ENCODE data around the gene CNTN5.

The CNTN5 gene

GRCh38 chr11:100354736-100355135, 1334.0 kb downstream of the CNTN5 start:
- Histone ChIP-seq H3K27ac (no peak overlapping the region), H3K9ac (ENCODE audit: insufficient read length) (no peak overlapping the region), H3K4me3 (no peak overlapping the region), H3K9me3 (ENCODE audit: low read depth, low read length) (no peaks in the 10 kb centered on the region), H3K36me3 (ENCODE audit: insufficient read depth, low read length) (no peaks in the 10 kb centered on the region)
- TF ChIP-seq POLR2AphosphoS5 (IDR thresholded peaks at IDR 0.05; ENCODE audit: borderline replicate concordance, low read depth, low read length) = no peak
- TF ChIP-seq FOXP2 (optimal IDR thresholded peaks at IDR 0.05; ENCODE audit: control extremely low read depth, extremely low read length, insufficient read depth) = no peak
- TF ChIP-seq EZH2 (IDR thresholded peaks at IDR 0.05) = no peak
- no peak for DNase-seq (ENCODE audit: low read depth, low spot score)

GRCh38 chr11:100356035-100356434, 1335.3 kb downstream of the CNTN5 start:
- no peak for TF ChIP-seq FOXP2 (optimal IDR thresholded peaks at IDR 0.05; ENCODE audit: control extremely low read depth, extremely low read length, insufficient read depth)
- TF ChIP-seq POLR2AphosphoS5 (IDR thresholded peaks at IDR 0.05; ENCODE audit: borderline replicate concordance, low read depth, low read length) = no peak
- TF ChIP-seq EZH2 (IDR thresholded peaks at IDR 0.05) = no peak
- Histone ChIP-seq H3K27ac (no peak overlapping the region), H3K36me3 (ENCODE audit: insufficient read depth, low read length) (no peaks in the 10 kb centered on the region), H3K4me3 (no peak overlapping the region), H3K9ac (ENCODE audit: insufficient read length) (no peak overlapping the region), H3K9me3 (ENCODE audit: low read depth, low read length) (no peaks in the 10 kb centered on the region)
- no peak for DNase-seq (ENCODE audit: low read depth, low spot score)

- no peak overlapping the region for H3K27ac ChIP-seq
- TF ChIP-seq POLR2AphosphoS5 (IDR thresholded peaks at IDR 0.05; ENCODE audit: borderline replicate concordance, low read depth, low read length) = no peak
- no peak for TF ChIP-seq EZH2 (IDR thresholded peaks at IDR 0.05)
- no peak for TF ChIP-seq FOXP2 (optimal IDR thresholded peaks at IDR 0.05; ENCODE audit: control extremely low read depth, extremely low read length, insufficient read depth)
- no peaks in the 10 kb centered on the region for H3K36me3 ChIP-seq (ENCODE audit: insufficient read depth, low read length)
- no peak for DNase-seq (ENCODE audit: low read depth, low spot score)
- no peak overlapping the region for H3K4me3 ChIP-seq
- H3K9ac ChIP-seq (ENCODE audit: insufficient read length) = no peak overlapping the region
- H3K9me3 ChIP-seq (ENCODE audit: low read depth, low read length) = no peaks in the 10 kb centered on the region
Observed at GRCh38 chr11:100359281-100359680, 1338.5 kb downstream of the CNTN5 start.

- no peak overlapping the region for H3K4me3 ChIP-seq
- no peaks in the 10 kb centered on the region for H3K9me3 ChIP-seq (ENCODE audit: low read depth, low read length)
- no peak for TF ChIP-seq FOXP2 (optimal IDR thresholded peaks at IDR 0.05; ENCODE audit: control extremely low read depth, extremely low read length, insufficient read depth)
- no peak for TF ChIP-seq POLR2AphosphoS5 (IDR thresholded peaks at IDR 0.05; ENCODE audit: borderline replicate concordance, low read depth, low read length)
- no peak for TF ChIP-seq EZH2 (IDR thresholded peaks at IDR 0.05)
- DNase-seq (ENCODE audit: low read depth, low spot score) = no peak
- no peak overlapping the region for H3K27ac ChIP-seq
- H3K36me3 ChIP-seq (ENCODE audit: insufficient read depth, low read length) = no peaks in the 10 kb centered on the region
- no peak overlapping the region for H3K9ac ChIP-seq (ENCODE audit: insufficient read length)
Observed at GRCh38 chr11:100367892-100368291, 1347.1 kb downstream of the CNTN5 start.

- TF ChIP-seq EZH2 (IDR thresholded peaks at IDR 0.05) (no peak), POLR2AphosphoS5 (IDR thresholded peaks at IDR 0.05; ENCODE audit: borderline replicate concordance, low read depth, low read length) (no peak), FOXP2 (optimal IDR thresholded peaks at IDR 0.05; ENCODE audit: control extremely low read depth, extremely low read length, insufficient read depth) (no peak)
- H3K4me3 ChIP-seq = no peak overlapping the region
- no peak for DNase-seq (ENCODE audit: low read depth, low spot score)
- no peak overlapping the region for H3K9ac ChIP-seq (ENCODE audit: insufficient read length)
- no peaks in the 10 kb centered on the region for H3K9me3 ChIP-seq (ENCODE audit: low read depth, low read length)
- no peaks in the 10 kb centered on the region for H3K36me3 ChIP-seq (ENCODE audit: insufficient read depth, low read length)
- H3K27ac ChIP-seq = no peak overlapping the region
Observed at GRCh38 chr11:100383357-100383865, 1362.7 kb downstream of the CNTN5 start.

- H3K27ac ChIP-seq = no peak overlapping the region
- H3K4me3 ChIP-seq = no peak overlapping the region
- H3K36me3 ChIP-seq (ENCODE audit: insufficient read depth, low read length) = no peaks in the 10 kb centered on the region
- TF ChIP-seq POLR2AphosphoS5 (IDR thresholded peaks at IDR 0.05; ENCODE audit: borderline replicate concordance, low read depth, low read length) (no peak), EZH2 (IDR thresholded peaks at IDR 0.05) (no peak), FOXP2 (optimal IDR thresholded peaks at IDR 0.05; ENCODE audit: control extremely low read depth, extremely low read length, insufficient read depth) (no peak)
- no peak for DNase-seq (ENCODE audit: low read depth, low spot score)
- no peak overlapping the region for H3K9ac ChIP-seq (ENCODE audit: insufficient read length)
- no peaks in the 10 kb centered on the region for H3K9me3 ChIP-seq (ENCODE audit: low read depth, low read length)
Observed at GRCh38 chr11:100396266-100396665, 1375.5 kb downstream of the CNTN5 start.

- no peak overlapping the region for H3K9ac ChIP-seq (ENCODE audit: insufficient read length)
- H3K9me3 ChIP-seq (ENCODE audit: low read depth, low read length) = no peaks in the 10 kb centered on the region
- H3K4me3 ChIP-seq = no peak overlapping the region
- no peaks in the 10 kb centered on the region for H3K36me3 ChIP-seq (ENCODE audit: insufficient read depth, low read length)
- H3K27ac ChIP-seq = no peak overlapping the region
- TF ChIP-seq POLR2AphosphoS5 (IDR thresholded peaks at IDR 0.05; ENCODE audit: borderline replicate concordance, low read depth, low read length) (no peak), FOXP2 (optimal IDR thresholded peaks at IDR 0.05; ENCODE audit: control extremely low read depth, extremely low read length, insufficient read depth) (no peak), EZH2 (IDR thresholded peaks at IDR 0.05) (no peak)
- no peak for DNase-seq (ENCODE audit: low read depth, low spot score)
Observed at GRCh38 chr11:100397401-100397800, 1376.7 kb downstream of the CNTN5 start.

- DNase-seq (ENCODE audit: low read depth, low spot score) = no peak
- no peak overlapping the region for H3K4me3 ChIP-seq
- H3K36me3 ChIP-seq (ENCODE audit: insufficient read depth, low read length) = no peaks in the 10 kb centered on the region
- TF ChIP-seq FOXP2 (optimal IDR thresholded peaks at IDR 0.05; ENCODE audit: control extremely low read depth, extremely low read length, insufficient read depth) (no peak), EZH2 (IDR thresholded peaks at IDR 0.05) (no peak), POLR2AphosphoS5 (IDR thresholded peaks at IDR 0.05; ENCODE audit: borderline replicate concordance, low read depth, low read length) (no peak)
- no peak overlapping the region for H3K27ac ChIP-seq
- H3K9me3 ChIP-seq (ENCODE audit: low read depth, low read length) = no peaks in the 10 kb centered on the region
- no peak overlapping the region for H3K9ac ChIP-seq (ENCODE audit: insufficient read length)
Observed at GRCh38 chr11:100403816-100404215, 1383.1 kb downstream of the CNTN5 start.

- Histone ChIP-seq H3K9ac (ENCODE audit: insufficient read length) (no peak overlapping the region), H3K9me3 (ENCODE audit: low read depth, low read length) (no peaks in the 10 kb centered on the region), H3K36me3 (ENCODE audit: insufficient read depth, low read length) (no peaks in the 10 kb centered on the region), H3K4me3 (no peak overlapping the region), H3K27ac (no peak overlapping the region)
- DNase-seq (ENCODE audit: low read depth, low spot score) = no peak
- TF ChIP-seq EZH2 (IDR thresholded peaks at IDR 0.05) (no peak), FOXP2 (optimal IDR thresholded peaks at IDR 0.05; ENCODE audit: control extremely low read depth, extremely low read length, insufficient read depth) (no peak), POLR2AphosphoS5 (IDR thresholded peaks at IDR 0.05; ENCODE audit: borderline replicate concordance, low read depth, low read length) (no peak)
Observed at GRCh38 chr11:100404907-100405306, 1384.2 kb downstream of the CNTN5 start.
